Measurements from ENCODE around the gene TTC9B.
"Not testable (repeated sequence)": the region's sequence is repeated elsewhere in the genome, so short reads cannot be mapped to it uniquely, and the experiment has no call there.

The TTC9B gene

DNA sequence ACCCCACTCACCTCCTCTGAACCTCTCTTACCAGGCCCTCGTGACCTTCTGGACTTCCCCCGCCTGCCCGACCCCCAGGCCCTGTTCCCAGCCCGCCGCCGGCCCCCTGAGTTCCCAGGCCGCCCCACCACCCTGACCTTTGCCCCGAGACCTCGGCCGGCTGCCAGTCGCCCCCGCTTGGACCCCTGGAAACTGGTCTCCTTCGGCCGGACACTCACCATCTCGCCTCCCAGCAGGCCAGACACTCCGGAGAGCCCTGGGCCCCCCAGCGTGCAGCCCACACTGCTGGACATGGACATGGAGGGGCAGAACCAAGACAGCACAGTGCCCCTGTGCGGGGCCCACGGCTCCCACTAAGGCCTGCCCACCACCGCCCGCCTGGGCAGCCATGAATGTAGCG lies 3.2 kb downstream of the TTC9B start:
- no peak for DNase-seq (ENCODE audit: low spot score)

GRCh38 chr19:40213882-40214570 lies 4.2 kb downstream of the TTC9B start:
- no peak for DNase-seq (ENCODE audit: low spot score)

DNA sequence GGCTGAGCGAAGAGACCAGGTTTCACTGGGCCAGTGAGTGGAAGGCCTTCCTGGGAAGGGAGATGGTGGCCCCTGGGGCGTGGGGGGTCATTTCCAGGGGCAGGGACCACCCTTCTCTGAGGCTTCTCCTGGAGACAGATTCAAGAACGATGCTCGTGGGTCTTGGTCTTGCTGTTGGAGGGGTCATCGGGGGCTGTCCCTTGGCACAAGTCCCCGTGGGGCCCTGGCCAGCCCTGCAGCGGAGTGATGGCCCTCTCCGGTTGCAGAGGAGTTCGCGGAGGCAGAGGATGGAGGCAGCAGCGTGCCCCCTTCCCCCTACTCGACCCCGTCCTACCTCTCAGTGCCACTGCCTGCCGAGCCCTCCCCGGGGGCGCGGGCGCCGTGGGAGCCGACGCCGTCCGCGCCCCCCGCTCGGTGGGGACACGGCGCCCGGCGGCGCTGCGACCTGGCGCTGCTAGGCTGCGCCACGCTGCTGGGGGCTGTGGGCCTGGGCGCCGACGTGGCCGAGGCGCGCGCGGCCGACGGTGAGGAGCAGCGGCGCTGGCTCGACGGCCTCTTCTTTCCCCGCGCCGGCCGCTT lies 4.8 kb downstream of the TTC9B start:
- no peak for DNase-seq (ENCODE audit: low spot score)

- no peak for DNase-seq (ENCODE audit: low spot score)
These were observed 7.3 kb downstream of the TTC9B start for GRCh38 chr19:40210889-40211288.

DNA sequence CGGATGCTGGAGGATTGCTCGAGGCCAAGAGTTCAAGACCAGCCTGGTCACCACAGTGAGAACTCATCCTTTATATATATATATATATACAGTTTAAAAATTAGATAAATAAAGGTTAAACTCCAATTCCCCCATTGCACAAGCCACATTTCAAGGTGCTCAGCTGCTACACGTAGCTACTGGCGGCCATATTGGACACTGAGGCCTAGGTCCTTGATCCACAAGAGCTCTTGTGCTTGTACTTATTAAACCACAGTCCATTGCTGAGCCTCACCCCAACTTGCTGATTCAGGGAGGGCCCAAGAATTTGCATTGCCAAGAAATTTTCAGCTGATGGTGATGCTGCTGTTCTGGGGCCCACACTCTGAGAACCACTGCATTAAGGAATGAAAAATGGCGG lies 9.6 kb downstream of the TTC9B start:
- no peak for DNase-seq (ENCODE audit: low spot score)

- DNase-seq (ENCODE audit: low spot score) = no peak
These were observed 12.4 kb downstream of the TTC9B start for GRCh38 chr19:40205760-40206159.

DNA sequence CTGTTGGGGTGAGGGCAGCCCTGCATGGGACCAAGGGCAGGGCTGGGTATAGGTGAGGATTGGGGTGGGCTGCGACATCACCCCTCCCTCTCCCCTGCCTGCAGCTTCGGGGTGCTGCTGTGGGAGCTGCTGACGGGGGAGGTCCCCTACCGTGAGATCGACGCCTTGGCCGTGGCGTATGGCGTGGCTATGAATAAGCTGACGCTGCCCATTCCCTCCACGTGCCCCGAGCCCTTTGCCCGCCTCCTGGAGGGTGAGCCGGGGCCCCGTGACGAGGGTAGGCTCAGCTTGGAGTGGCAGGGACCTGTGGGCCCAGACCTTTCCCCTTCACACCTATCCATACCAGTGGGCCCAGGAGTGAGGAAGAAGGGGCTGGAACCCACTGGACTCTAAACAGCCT lies 13.8 kb downstream of the TTC9B start:
- no peak for DNase-seq (ENCODE audit: low spot score)

DNA sequence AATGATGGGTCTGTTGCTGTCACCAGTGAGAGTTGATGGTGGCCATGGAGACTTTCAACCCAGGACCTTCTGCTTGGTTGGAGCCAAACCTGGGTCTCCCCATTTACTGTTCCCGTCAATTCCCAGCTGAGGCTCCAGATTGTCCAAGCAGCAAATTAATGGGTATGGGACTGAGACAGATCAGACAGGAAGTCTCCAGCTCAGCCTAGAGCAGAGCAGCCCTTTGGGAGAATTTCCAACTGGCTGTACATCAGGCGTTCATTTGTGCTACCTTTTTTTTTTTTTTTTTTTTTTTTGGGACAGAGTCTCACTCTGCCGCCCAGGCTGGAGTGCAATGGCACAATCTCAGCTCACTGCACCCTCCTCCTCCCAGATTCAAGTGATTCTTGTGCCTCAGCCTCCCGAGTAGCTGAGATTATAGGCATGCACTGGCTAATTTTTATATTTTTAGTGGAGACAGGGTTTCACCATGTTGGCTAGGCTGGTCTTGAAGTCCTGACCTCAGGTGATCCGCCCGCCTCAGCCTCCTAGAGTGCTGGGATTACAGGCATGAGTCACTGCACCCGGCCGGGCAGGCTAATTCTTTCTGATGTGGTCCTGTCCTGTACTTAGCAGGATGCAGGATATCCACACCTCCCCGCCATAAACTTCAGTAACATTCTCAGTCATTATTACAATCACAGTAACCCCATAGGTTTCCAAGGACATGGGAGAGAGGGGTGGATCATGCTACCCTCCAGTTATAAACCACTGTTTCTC lies 17.7 kb downstream of the TTC9B start:
- no peak for DNase-seq (ENCODE audit: low spot score)

DNA sequence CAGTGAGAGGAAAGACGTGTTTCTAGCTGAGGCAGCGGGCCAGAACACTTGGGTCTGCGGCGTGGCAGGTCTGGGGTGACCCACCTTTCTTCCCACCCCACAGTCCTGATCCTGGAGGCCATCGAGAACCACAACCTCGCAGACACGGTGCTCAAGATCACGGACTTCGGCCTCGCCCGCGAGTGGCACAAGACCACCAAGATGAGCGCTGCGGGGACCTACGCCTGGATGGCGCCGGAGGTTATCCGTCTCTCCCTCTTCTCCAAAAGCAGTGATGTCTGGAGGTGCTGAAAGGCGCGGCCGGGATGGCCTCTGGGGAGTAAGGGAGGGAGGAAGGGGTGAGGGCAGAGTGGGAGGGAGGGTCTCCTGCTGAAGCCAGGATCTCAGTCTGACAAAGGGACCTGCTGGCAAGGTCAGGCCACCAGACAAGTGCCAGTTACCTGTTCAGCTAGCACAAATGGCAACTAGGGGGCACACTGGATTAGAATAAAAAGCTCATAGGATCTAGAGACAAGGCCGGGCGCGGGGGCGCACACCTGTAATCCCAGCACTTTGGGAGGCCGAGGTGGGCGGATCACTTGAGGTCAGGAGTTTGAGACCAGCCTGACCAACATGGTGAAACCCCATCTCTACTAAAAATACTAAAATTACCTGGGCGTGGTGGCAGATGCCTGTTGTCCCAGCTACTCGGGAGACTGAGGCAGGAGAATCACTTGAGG lies 19.8 kb downstream of the TTC9B start:
- DNase-seq (ENCODE audit: low spot score) = no peak

- DNase-seq (ENCODE audit: low spot score) = no peak
These were observed 24.7 kb downstream of the TTC9B start for GRCh38 chr19:40193587-40193849.

- DNase-seq (ENCODE audit: low spot score) = no peak
These were observed 25.2 kb downstream of the TTC9B start for GRCh38 chr19:40192758-40193586.

DNA sequence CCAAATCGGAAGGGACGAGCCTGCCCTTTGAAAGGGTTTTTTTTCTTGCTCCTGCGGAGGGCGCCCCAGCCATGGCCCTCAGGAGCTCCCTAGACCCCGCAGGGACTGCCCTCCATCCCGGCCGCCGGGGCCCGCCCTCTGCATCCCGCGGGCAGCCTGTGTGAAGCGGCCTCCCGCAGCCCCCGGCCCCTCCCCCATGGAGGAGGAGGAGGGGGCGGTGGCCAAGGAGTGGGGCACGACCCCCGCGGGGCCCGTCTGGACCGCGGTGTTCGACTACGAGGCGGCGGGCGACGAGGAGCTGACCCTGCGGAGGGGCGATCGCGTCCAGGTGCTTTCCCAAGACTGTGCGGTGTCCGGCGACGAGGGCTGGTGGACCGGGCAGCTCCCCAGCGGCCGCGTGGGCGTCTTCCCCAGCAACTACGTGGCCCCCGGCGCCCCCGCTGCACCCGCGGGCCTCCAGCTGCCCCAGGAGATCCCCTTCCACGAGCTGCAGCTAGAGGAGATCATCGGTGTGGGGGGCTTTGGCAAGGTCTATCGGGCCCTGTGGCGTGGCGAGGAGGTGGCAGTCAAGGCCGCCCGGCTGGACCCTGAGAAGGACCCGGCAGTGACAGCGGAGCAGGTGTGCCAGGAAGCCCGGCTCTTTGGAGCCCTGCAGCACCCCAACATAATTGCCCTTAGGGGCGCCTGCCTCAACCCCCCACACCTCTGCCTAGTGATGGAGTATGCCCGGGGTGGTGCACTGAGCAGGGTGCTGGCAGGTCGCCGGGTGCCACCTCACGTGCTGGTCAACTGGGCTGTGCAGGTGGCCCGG lies 26.1 kb downstream of the TTC9B start:
- DNase-seq (ENCODE audit: low spot score) = no peak

DNA sequence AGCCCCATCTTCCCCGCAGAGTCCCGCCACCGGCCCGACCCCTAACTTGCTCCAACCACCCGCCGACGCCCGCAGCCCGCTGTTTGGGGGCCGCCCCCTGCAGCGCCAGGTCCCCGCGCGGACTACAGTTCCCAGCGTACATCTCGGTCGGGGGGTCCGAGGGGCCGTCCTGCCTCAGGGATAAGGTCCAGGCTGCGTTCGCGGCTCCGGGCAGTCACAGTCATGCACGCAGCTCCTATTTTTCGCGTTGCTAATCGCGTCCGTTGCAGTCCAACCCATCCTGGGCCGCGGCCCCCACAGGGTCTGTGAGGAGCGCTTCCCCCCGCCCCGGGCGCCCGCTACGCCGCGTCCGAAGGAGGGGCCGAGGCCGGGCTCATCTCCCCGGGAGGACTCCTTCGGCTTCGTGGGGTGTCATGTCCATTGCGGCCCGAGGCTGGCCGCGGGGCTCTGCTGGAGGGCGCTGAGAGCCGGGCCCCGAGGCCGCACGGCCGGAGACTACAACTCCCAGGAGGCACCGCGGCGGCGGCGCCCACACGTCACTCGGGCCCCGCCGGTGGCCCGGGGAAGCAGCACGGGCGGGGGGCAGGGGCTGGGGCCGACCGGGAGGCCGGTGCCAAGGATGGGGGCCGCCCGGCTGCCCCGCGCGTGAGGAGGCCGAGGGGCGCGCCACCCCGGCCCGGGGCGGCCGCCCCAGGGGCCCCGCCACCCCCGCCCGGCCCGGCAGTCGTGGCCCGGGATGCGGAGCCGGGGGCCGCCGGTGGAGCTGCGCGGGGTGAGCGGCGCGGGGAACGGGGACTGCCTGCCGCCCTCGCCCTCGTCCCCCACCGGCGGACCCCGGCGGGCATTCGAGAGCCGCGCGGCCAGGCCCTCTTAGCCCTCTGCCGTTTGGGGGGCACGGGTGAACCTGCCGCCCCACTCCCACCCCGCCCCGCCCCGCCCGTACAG lies 27.0 kb downstream of the TTC9B start, which contains the start of gene MAP3K10:
Gene MAP3K10 (plus strand): TSS at position 536 of the 945 bp plus-strand sequence. CDS start 606 bp downstream, outside the sequence.
- peak; percentile 69 for DNase-seq (ENCODE audit: low spot score)

- DNase-seq (ENCODE audit: low spot score) = no peak
These were observed 33.9 kb downstream of the TTC9B start for GRCh38 chr19:40184273-40184672.

DNA sequence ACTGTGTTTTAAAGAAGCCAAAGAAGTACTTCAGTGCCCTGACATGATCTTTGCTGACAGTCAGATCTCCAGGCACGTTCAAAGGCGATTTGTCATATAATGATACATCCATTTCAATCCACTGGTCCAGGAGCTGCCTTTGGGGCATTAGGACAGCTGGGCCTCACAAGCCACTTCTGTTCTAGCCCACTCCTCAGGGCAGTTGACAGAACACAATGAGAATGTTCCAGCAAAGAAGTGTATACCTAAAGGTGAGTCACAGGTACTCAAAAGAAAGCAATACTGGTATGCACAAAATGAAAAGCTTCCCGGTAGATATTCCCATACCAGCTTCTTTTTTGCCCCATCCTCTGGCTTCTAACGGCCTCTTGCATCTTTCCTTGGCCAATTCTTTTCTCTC lies 39.4 kb downstream of the TTC9B start:
- DNase-seq (ENCODE audit: low spot score) = no peak

DNA sequence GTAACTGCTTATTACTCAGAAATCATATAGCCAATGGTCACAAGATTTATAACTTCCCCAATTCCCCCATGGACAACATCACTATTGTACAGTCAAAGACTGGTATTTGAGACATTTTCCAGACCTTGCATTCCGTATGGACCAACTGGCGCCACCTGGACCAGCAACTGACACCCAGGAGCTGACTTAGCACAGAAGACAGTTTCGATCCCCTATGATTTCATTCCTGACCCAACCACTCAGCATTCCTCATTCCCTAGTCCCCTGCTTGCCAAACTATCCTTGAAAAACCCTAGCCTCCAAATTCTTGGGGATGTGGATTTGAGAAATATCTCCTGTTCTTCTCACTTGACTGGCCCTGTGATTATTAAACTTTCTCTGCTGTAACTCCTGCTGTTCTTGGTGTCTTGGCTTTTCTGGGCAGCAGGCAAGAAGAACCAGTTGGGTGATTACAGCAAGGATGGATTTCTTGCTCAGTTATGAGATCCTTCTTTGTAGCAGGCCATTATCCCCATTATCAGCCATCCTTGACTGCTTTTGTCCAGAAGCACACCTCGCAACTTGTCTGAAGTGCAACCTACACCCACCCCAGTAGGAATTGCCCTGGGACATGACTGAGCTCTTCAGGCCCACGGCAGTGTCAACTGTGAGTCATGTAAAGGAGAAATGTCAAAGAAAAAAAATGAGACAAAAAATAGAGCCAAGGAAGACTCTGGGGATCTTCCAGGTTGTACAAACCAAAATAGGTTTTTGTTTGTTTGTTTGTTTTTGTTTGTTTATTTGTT lies 40.7 kb downstream of the TTC9B start:
- no peak for DNase-seq (ENCODE audit: low spot score)

DNA sequence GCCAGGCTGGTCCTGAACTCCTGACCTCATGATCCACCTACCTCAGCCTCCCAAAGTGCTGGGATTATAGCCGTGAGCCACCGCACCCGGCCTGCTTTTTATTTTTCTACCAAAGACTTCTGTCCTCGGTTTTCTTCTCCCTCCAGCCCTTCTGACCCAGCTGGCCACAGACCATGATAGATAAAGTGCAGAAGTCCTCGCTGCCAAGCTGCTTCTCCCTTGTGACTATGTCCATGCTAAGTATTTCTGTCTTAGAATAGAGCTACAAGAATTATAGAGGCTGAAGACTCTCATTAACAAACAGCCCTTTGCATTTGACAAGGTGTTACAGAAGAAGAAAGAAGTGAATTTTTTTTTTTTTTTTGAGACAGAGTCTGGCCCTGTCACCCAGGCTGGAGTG lies 42.4 kb downstream of the TTC9B start:
- no peak for DNase-seq (ENCODE audit: low spot score)

DNA sequence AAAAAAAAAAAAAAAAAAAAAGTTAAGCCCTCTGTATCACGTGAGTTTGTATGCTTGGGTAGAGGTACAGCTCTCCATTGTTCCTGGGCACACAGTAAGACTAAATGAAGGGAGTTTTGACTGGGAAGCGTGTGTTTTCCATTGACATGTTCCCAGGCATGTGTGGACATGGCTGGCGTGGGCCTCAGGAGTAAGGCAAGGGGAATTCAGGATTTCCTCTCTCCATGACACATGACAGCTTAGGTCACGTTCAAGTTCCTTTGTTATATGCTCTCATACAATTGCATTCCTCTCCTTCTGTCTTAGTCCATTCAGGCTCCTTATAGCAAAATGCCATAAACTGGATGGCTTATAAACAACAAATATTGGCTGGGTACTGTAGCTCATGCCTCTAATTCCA lies 44.1 kb downstream of the TTC9B start:
- DNase-seq (ENCODE audit: low spot score) = no peak

DNA sequence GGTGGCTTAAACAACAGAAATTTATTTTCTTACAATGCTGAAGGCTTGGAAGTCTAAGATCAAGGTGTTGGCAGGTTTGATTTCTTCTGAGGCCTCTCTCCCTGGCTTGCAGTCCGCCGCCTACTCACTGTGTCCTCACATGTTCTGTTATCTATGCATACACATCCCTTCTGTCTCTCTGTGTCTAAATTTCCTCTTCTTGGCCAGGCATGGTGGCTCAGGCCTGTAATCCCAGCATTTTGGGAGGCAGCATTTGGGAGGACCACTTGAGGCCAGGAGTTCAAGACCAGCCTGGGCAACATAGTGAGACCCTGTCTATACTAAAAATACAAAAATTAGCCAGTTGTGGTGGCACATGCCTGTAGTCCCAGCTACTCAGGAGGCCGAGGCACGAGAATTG lies 46.9 kb downstream of the TTC9B start:
- not testable (repeated sequence) for DNase-seq (ENCODE audit: low spot score)

All from CD4-positive, alpha-beta T cell treated with Interleukin-2 at 100 ng/mL for 4 hours (primary cell).